Thyroid gland (tissue), 4 donors: ENCODE data around the gene ANO2. TPM values are rescaled to one million over a fixed set of nuclear protein-coding genes. Genes with fewer than 3 reads are reported as not detected.

ENCODE experiments used
- DNase-seq, 2 donors: peaks; one replicate each; pipeline ENCODE4 v3.0.0-alpha.2; 2019
- H3K27ac ChIP-seq, 3 donors: fragments of 200-600 bp; sonication (generic); 1 replicate in 2 of 3; 2 replicates in 1 of 3; pipeline ENCODE4 v1.5.1; 2016 to 2019; ENCODE audit warnings: mild to moderate bottlenecking in 1 of 3, moderate library complexity in 1 of 3
- H3K27me3 ChIP-seq: fragments of 200-600 bp; sonication (generic); one replicate; pipeline ENCODE4 v1.5.1; 2019
- H3K36me3 ChIP-seq, 2 donors: fragments of 200-600 bp; sonication (generic); one replicate each; pipeline ENCODE4 v1.5.1; 2016 to 2019
- H3K4me1 ChIP-seq, 2 donors: fragments of 200-600 bp; sonication (generic); one replicate each; pipeline ENCODE4 v1.5.1; 2017 to 2019
- H3K4me3 ChIP-seq, 3 donors: fragments of 200-600 bp; sonication (generic); replicated peaks in 1 of 3; 1 replicate in 2 of 3; 2 replicates in 1 of 3; pipeline ENCODE4 v1.5.1; 2016; ENCODE audit warnings: mild to moderate bottlenecking in 1 of 3
- H3K9me3 ChIP-seq: fragments of 200-600 bp; sonication (generic); one replicate; pipeline ENCODE4 v1.5.1; 2017
- POLR2A ChIP-seq, 2 donors: fragments of 450-650 bp; IDR thresholded peaks; one replicate each; pipeline ENCODE4 v1.6.1; 2017; ENCODE audit warnings: antibody characterized with exemption in 2 of 2, mild to moderate bottlenecking in 2 of 2, moderate library complexity in 1 of 2
- WGBS, 2 donors: methylation state at CpG; one replicate each; pipeline ENCODE4 v1.1.5; 2017; 5-methylcytosine and 5-hydroxymethylcytosine counted together
- intact Hi-C: fragments of 100-400 bp; cut with DNase I; formaldehyde crosslinking; loops from one replicate; pipeline ENCODE4 v1.15.1; 2023
- total RNA-seq, 4 donors: library from RNA; depleted of rRNA; stranded (reverse); fragments of >200 nt; gene quantifications; one replicate each; pipeline ENCODE4 v1.2.3, GENCODE V29; 2016
- TF ChIP-seq, protein P1 (sequence below), 6 experiments: fragments of 200-600 bp in 3 of 6; fragments of 450-650 bp in 3 of 6; sonication (generic) in 3 of 6; IDR thresholded peaks; one replicate each; pipeline ENCODE4 v1.5.1; 2016 to 2019; ENCODE audit warnings: antibody characterized with exemption in 6 of 6, mild to moderate bottlenecking in 2 of 6, inconsistent platforms in 1 of 6, moderate library complexity in 1 of 6

ANO2 gene
- total RNA-seq, 4 donors from 2014 or later: 0.78 to 7.0 (median 2.2) TPM

DNA sequence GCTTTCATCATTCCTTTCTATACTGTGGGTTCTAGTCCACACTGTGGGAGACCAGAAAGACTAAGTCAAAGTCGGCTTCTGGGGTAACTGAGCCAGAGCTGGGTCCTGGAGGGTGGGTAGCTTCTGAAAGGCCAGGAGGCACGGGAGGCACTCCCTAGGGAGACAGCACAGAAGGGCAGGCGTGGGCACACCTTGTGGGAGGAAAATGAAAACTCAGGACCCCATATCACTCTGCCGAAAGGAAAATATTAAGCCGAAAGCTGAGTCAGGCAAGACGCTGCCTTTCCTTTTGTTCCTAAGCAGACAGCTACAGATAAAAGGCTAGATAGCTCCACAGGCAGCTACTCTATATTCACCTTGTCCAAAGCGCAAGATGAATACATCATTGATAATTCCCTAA, 20.7 kb downstream of the ANO2 start:
- Histone ChIP-seq H3K27me3 (no peaks in the 10 kb centered on the region), H3K9me3 (no peaks in the 10 kb centered on the region), H3K27ac (no peak overlapping the region), H3K36me3 (no peaks in the 10 kb centered on the region), H3K4me1 (no peaks in the 10 kb centered on the region), H3K4me3 (no peak overlapping the region)
- TF ChIP-seq, protein P1, sequence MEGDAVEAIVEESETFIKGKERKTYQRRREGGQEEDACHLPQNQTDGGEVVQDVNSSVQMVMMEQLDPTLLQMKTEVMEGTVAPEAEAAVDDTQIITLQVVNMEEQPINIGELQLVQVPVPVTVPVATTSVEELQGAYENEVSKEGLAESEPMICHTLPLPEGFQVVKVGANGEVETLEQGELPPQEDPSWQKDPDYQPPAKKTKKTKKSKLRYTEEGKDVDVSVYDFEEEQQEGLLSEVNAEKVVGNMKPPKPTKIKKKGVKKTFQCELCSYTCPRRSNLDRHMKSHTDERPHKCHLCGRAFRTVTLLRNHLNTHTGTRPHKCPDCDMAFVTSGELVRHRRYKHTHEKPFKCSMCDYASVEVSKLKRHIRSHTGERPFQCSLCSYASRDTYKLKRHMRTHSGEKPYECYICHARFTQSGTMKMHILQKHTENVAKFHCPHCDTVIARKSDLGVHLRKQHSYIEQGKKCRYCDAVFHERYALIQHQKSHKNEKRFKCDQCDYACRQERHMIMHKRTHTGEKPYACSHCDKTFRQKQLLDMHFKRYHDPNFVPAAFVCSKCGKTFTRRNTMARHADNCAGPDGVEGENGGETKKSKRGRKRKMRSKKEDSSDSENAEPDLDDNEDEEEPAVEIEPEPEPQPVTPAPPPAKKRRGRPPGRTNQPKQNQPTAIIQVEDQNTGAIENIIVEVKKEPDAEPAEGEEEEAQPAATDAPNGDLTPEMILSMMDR (IDR thresholded peaks at IDR 0.05): no peak
- no peak for TF ChIP-seq POLR2A (IDR thresholded peaks at IDR 0.05)
- 69 to 76% methylated on average over 7 of the region's 7 CpGs for WGBS, 2 donors
- intact Hi-C loops: no loop called here
- no peak for DNase-seq

DNA sequence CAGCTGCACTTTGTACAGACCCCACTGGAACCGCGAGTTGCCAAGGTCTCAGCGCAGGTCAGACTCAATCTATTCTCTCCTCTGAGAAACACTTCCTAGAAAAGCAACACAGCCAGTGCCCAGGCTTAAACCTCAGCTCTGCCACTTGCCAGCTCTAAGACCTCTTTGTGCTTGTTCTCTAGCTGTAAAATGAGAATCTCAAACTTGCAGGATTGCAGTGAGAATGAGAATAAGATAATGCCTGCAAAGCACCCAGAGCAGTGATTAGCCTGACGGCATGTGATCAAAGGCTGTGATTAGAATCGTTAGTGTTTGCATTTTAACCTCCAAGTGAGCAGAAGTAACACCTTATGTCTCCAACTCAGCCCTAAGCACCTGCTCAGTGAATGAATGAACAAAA, 21.3 kb downstream of the ANO2 start:
- DNase-seq: no peak
- 43 to 45% methylated on average over 5 of the region's 5 CpGs for WGBS, 2 donors
- H3K9me3 ChIP-seq: no peaks in the 10 kb centered on the region
- H3K4me1 ChIP-seq: no peaks in the 10 kb centered on the region
- no peak overlapping the region for H3K27ac ChIP-seq
- H3K4me3 ChIP-seq: no peak overlapping the region
- H3K27me3 ChIP-seq: no peaks in the 10 kb centered on the region
- TF ChIP-seq, protein P1 (IDR thresholded peaks at IDR 0.05): no peak
- TF ChIP-seq POLR2A (IDR thresholded peaks at IDR 0.05): no peak
- no peaks in the 10 kb centered on the region for H3K36me3 ChIP-seq
- intact Hi-C loops: no loop called here

DNA sequence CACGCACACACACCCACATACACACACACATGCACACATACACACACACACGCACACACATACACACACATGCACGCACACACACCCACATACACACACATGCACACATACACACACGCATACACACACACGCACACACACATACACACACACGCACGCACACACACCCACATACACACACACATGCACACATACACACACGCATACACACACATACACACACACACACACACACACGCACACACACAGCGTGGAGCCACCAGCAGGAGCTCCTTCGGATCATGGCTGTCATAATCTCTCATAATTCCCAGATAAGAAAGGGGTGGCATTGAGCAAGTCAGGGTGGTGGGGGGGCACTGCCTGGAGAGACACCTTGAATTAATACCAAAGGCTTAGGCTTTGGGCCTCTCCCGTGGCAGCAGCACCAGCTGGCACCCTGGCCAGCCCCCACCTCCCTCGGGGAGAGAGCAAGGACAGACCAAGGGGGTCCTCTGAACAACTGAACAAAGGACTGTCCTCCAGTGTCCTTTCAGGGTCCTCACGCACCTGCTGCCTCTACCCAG, 21.9 kb downstream of the ANO2 start:
- Histone ChIP-seq H3K4me3 (no peak overlapping the region), H3K27ac (no peak overlapping the region), H3K36me3 (no peaks in the 10 kb centered on the region), H3K27me3 (no peaks in the 10 kb centered on the region), H3K9me3 (no peaks in the 10 kb centered on the region), H3K4me1 (no peaks in the 10 kb centered on the region)
- no peak for DNase-seq
- no peak for TF ChIP-seq POLR2A (IDR thresholded peaks at IDR 0.05)
- TF ChIP-seq, protein P1 (IDR thresholded peaks at IDR 0.05): no peak
- intact Hi-C loops: no loop called here
- 61 to 66% methylated on average over 7 to 14 of the region's 14 CpGs for WGBS, 2 donors

DNA sequence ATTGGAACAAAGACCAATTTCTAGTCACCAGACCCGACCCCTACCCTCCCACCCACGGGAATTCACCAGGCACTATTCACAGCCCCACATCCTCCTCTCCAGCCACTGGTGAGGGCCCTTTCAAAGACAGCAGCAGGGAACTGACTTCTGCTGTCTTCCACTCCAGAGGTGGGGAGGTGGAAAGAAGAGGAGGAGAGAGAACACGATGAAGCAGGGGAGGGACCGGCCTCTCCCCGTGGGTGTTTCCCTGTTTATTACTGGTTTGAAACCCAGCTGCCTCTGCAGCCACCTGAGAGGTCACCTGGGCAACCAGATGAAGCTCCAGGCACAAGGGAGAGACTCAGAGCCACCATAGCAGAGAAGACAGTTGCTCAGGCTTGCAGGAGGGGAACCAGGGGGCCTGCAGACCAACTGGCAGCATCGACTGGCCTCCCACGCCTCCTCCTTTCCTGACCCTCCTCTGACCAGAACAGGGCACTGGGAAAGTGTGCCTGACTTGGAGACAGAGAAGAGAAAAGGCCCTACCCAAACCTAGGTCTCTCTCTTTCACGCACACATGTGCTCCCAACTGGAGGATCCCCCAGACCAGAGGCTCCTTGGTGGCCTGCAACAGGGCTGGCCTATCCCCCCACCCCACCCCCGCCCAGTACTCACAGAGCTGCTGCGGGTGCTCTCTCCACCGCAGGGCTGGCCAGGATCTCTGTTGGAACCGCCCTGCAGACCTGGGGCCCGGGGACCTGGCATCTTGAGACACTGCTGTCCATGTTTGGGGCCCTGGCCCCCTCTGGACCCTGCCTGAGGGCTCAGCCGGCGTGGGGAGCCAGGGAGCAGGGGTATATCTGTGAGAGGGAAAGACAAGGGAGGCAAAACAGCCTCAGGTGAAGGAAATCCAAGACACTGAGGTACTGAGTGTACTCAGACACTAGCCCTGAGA, 22.8 kb downstream of the ANO2 start:
- Histone ChIP-seq H3K9me3 (no peaks in the 10 kb centered on the region), H3K27ac (no peak overlapping the region), H3K36me3 (no peaks in the 10 kb centered on the region), H3K27me3 (no peaks in the 10 kb centered on the region), H3K4me1 (no peaks in the 10 kb centered on the region), H3K4me3 (no peak overlapping the region)
- TF ChIP-seq POLR2A (IDR thresholded peaks at IDR 0.05): no peak
- TF ChIP-seq, protein P1 (IDR thresholded peaks at IDR 0.05): no peak
- no peak for DNase-seq
- WGBS, 2 donors: 61 to 66% methylated on average over 7 to 15 of the region's 15 CpGs
- intact Hi-C loops: no loop called here
